Mucosa of descending colon (tissue), 3 donors: ENCODE measurements around the gene CUL4B. TPM values are rescaled to one million over a fixed set of nuclear protein-coding genes. Genes with fewer than 3 reads are reported as not detected.
"Not testable (repeated sequence)": the region's sequence is repeated elsewhere in the genome, so short reads cannot be mapped to it uniquely, and the experiment has no call there.

Experiments used
- ATAC-seq: fragments of 200-7000 bp; cut with Tn5 transposase; one replicate; pipeline ENCODE4 v1.9.1; 2020; ENCODE audit warnings: mild to moderate bottlenecking, moderate library complexity
- DNase-seq, 3 donors: peaks; one replicate each; pipeline ENCODE4 v3.0.0-alpha.2; 2020
- H3K36me3 ChIP-seq: fragments of 200-600 bp; one replicate; pipeline ENCODE4 v1.8.0; 2021; ENCODE audit warnings: low read depth, mild to moderate bottlenecking
- H3K4me1 ChIP-seq: fragments of 200-600 bp; one replicate; pipeline ENCODE4 v1.8.0; 2021; ENCODE audit warnings: low read depth, mild to moderate bottlenecking
- H3K4me3 ChIP-seq: fragments of 200-600 bp; one replicate; pipeline ENCODE4 v1.8.0; 2021; ENCODE audit warnings: mild to moderate bottlenecking
- H3K9me3 ChIP-seq: fragments of 200-600 bp; one replicate; pipeline ENCODE4 v1.8.0; 2021; ENCODE audit warnings: mild to moderate bottlenecking
- intact Hi-C, 2 donors: fragments of 100-400 bp; cut with DNase I in 1 of 2; cut with micrococcal nuclease in 1 of 2; formaldehyde crosslinking; loops; one replicate each; pipeline versions ENCODE4 v1.11.0 to v1.11.1; 2022; cut with DNase I, micrococcal nuclease
- long read RNA-seq, 2 donors: library from polyadenylated mRNA; unstranded; transcript quantifications; one replicate each; pipeline ENCODE4 v2.0.0, GENCODE V29; 2019 to 2021
- total RNA-seq, 3 donors: library from RNA; stranded (reverse); fragmentation: NEBNext Ultra II Directional in 2 of 3; extraction: Animal tissue kit (Norgen Biotek cat#: 25700) in 2 of 3; gene quantifications; one replicate each; pipeline versions ENCODE4 v1.2.1 to v1.2.4, GENCODE V29; 2021 to 2023
- TF ChIP-seq, protein P1 (sequence below): fragments of 200-600 bp; IDR thresholded peaks from one replicate; pipeline ENCODE4 v1.8.0; 2022; ENCODE audit warnings: antibody characterized with exemption, mild to moderate bottlenecking
- donor health status: DM: no; HTN: no; CAD: no; lungs with moderate emphysema.
- donor health status: DM: no; HTN: no; CAD: no.
- donor health status: DM: no; HTN: yes; CAD: no.

The CUL4B gene
- 10 to 100 TPM; 27.4 to 47.1 (median 34.1) TPM for total RNA-seq
- long read RNA-seq, donor 1, full-length matches to known transcripts, result 30 of 39 reads
- long read RNA-seq, donor 1, partial matches to known transcripts, result 3 of 39 reads
- long read RNA-seq, donor 1, other reads (novel, unspliced or antisense), result 6 of 39 reads
- long read RNA-seq, donor 2, partial matches to known transcripts, result 0 of 1 reads
- long read RNA-seq, donor 2, other reads (novel, unspliced or antisense), result 1 of 1 reads

DNA sequence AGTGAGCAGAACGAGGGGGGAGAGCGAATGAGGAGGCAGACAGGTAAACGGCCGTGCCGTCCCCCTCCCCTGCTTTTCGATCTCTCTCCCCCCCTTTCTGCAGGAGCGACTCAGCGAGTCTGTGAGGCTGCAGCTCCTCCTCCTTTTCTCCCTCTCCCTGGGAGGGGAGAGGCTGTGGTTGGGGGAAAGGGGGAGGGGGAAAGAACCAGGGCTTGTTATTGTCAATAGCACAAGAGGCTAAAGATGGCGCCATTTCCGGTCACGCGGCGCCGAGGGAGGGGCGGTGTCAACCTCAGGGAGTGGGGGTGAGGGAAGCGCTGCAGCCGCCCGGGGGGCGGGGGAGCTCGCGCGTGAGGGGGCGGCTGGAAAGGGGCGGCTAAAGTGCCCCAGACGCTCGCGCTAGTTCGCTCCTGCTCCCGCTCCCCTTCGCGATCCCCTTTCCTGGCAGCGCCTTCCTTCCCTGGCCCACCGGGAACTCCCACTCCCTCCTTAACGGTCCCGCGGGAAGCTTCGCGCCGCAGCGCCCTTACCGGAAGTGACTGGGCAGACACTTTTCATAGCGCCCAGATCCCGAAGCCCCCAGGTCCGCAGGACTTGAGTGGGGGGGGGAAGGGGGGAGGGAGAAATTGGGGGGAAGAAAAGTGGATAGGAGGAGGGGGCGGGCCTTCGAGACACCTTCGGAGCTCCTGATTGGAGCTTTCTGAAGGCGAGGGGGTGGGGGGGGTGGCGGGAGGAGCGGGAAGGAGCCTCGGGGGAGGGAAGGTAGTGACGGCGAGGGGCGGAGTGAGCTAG is at the start of gene CUL4B:
Gene CUL4B (minus strand): TSS at position 121 of the 792 bp plus-strand sequence. CDS start 324 bp downstream, outside the sequence.
- Histone ChIP-seq H3K4me3 (peak within 1 kb of the TSS; percentile 40), H3K36me3 (no peaks in the 10 kb centered on the region), H3K9me3 (no peaks in the 10 kb centered on the region), H3K4me1 (no peaks in the 10 kb centered on the region)
- TF ChIP-seq, protein P1, sequence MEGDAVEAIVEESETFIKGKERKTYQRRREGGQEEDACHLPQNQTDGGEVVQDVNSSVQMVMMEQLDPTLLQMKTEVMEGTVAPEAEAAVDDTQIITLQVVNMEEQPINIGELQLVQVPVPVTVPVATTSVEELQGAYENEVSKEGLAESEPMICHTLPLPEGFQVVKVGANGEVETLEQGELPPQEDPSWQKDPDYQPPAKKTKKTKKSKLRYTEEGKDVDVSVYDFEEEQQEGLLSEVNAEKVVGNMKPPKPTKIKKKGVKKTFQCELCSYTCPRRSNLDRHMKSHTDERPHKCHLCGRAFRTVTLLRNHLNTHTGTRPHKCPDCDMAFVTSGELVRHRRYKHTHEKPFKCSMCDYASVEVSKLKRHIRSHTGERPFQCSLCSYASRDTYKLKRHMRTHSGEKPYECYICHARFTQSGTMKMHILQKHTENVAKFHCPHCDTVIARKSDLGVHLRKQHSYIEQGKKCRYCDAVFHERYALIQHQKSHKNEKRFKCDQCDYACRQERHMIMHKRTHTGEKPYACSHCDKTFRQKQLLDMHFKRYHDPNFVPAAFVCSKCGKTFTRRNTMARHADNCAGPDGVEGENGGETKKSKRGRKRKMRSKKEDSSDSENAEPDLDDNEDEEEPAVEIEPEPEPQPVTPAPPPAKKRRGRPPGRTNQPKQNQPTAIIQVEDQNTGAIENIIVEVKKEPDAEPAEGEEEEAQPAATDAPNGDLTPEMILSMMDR, result no peak
- DNase-seq (peak; percentile 92 to 95 (median 94)), ATAC-seq (peak; percentile 95)
- intact Hi-C loops, result no loop called here

GRCh38 chrX:120604361-120604782 is 43.6 kb upstream of the CUL4B start:
- H3K4me1 ChIP-seq, result peaks cover 7% of the 10 kb centered on the region
- no peaks in the 10 kb centered on the region for H3K36me3 ChIP-seq
- peak in 2 of 3 donors; percentile 29 to 45 for DNase-seq
- H3K4me3 ChIP-seq, result peak overlapping the region; percentile 24
- H3K9me3 ChIP-seq, result no peaks in the 10 kb centered on the region
- TF ChIP-seq, protein P1, result no peak
- intact Hi-C loops, result loop anchor here in 1 of 2 donors (10.0 kb wide), 1 partner anchor 50 kb away; no protein-coding TSS in a partner anchor
- ATAC-seq, result peak; percentile 82

DNA sequence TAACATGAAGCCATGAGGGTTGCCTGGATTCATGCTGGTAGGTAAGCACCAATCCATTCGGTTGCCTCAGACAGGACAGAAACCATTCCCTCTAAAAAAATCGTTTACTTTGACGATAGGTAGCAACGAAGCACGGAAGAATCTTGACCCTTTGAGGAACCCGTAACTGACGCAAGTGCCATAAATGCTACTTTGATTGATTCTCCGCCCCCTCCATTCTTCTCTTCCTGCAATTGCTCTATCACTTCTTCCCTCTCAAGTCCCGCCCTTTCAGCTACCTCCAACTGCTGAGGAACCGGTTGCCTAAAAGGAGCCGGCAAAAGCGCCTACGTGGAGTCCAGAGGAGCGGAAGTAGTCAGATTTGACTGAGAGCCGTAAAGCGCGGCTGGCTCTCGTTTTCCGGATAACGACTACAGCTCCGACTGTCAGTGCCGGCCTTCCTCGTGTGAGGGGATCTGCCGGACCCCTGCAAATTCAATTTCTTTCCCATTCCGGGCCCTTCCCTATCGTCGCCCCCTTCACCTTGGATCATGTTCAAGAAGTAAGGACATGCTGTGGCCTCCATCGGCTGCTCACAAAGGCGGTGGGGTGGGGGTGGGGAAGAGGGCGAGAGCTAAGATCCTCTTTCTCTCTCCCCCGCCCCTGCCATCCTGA is 43.1 kb upstream of the CUL4B start, which contains the start of gene MCTS1:
Gene MCTS1 (plus strand): TSS at position 395 of the 654 bp plus-strand sequence. CDS start 136 bp downstream, at position 531.
- no peaks in the 10 kb centered on the region for H3K36me3 ChIP-seq
- DNase-seq (peak; percentile 83 to 89 (median 86)), ATAC-seq (peak; percentile 99)
- H3K4me1 ChIP-seq, result peaks cover 7% of the 10 kb centered on the region
- intact Hi-C loops, result loop anchor here in 1 of 2 donors (10.0 kb wide), 1 partner anchor 49 kb away; no protein-coding TSS in a partner anchor
- peak within 1 kb of the TSS; percentile 24 for H3K4me3 ChIP-seq
- TF ChIP-seq, protein P1, result no peak
- H3K9me3 ChIP-seq, result no peaks in the 10 kb centered on the region

- TF ChIP-seq, protein P1, result no peak
- no peak for DNase-seq
- no peaks in the 10 kb centered on the region for H3K9me3 ChIP-seq
- no peaks in the 10 kb centered on the region for H3K4me1 ChIP-seq
- ATAC-seq, result no peak
- intact Hi-C loops, result no loop called here
- H3K36me3 ChIP-seq, result no peaks in the 10 kb centered on the region
- H3K4me3 ChIP-seq, result no peak overlapping the region
Measured at GRCh38 chrX:120585702-120586101, 24.9 kb upstream of the CUL4B start.

DNA sequence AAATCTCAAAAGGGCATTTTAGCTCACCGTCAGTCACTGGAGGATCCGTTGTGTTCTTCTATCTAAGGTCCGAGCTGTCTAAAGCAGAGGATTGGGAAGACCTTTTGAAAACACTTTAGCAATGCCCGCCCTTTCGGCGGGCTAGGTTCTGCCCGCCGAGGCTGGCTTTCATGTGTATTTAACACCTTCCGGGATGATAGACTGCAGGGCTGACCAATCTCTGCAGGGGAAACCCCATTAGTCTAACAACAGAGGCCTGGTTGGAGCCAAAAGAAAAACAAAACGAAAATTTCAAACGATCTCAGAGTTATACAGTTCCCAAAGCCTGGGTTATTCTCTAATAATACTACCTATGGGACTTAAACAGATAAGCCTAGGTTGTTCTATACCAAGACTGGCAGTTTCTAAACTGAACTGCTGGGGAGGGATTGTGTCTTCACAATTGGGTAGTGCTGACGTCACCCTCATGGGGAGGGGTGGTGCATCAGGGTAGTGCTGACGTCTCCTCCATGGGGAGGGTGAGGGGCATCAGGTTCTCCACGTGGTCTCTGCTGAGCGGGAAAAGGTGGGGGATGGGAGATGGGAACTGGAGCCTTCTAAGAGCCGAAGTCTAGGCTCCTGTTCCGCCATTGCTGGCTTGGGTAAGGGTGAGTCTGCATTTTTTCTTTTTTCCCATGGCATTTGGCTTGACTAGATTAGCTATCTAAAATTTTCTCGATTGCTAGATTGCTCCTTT is 14.8 kb upstream of the CUL4B start:
- no peak for DNase-seq
- no peak overlapping the region for H3K4me3 ChIP-seq
- H3K4me1 ChIP-seq, result no peaks in the 10 kb centered on the region
- no peaks in the 10 kb centered on the region for H3K36me3 ChIP-seq
- intact Hi-C loops, result no loop called here
- TF ChIP-seq, protein P1, result no peak
- no peak for ATAC-seq
- no peaks in the 10 kb centered on the region for H3K9me3 ChIP-seq

DNA sequence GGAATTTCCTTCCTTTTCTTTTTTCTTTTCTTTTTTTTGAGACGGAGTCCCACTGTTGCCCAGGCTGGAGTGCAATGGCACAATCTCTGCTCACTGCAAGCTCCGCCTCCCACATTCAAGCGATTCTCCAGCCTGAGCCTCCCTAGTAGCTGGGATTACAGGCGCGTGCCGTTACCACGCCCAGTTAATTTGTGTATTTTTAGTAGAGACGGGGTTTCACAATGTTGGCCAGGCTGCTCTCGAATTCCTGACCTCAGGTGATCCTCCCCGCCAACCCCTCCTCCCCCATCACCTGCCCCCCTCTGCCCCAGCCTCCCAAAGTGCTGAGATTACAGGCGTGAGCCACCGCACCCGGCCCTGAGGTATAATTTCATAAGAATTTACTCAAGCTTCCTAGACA is 13.0 kb upstream of the CUL4B start:
- H3K4me3 ChIP-seq, DNase-seq, ATAC-seq, intact Hi-C loops, H3K4me1 ChIP-seq, H3K36me3 ChIP-seq, H3K9me3 ChIP-seq: not testable (repeated sequence)
